HG02623 (cell line): ENCODE measurements around the gene TCTN3.
"Not testable (repeated sequence)": the region's sequence is repeated elsewhere in the genome, so short reads cannot be mapped to it uniquely, and the experiment has no call there.

Experiments used
- ATAC-seq: cut with Tn5 transposase; IDR thresholded peaks from one replicate; pipeline ENCODE4 v1.9.1; 2021; ENCODE audit warnings: moderate library complexity; ENCODE audit not compliant: unreplicated experiment

Gene TCTN3, protein sequence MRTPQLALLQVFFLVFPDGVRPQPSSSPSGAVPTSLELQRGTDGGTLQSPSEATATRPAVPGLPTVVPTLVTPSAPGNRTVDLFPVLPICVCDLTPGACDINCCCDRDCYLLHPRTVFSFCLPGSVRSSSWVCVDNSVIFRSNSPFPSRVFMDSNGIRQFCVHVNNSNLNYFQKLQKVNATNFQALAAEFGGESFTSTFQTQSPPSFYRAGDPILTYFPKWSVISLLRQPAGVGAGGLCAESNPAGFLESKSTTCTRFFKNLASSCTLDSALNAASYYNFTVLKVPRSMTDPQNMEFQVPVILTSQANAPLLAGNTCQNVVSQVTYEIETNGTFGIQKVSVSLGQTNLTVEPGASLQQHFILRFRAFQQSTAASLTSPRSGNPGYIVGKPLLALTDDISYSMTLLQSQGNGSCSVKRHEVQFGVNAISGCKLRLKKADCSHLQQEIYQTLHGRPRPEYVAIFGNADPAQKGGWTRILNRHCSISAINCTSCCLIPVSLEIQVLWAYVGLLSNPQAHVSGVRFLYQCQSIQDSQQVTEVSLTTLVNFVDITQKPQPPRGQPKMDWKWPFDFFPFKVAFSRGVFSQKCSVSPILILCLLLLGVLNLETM

GRCh38 chr10:95693668-95694534, at the start of gene TCTN3:
TCTN3 (minus strand) TSS chr10:95693927; CDS start chr10:95693899, 28 bp downstream.
- peak; percentile 98 for ATAC-seq

DNA sequence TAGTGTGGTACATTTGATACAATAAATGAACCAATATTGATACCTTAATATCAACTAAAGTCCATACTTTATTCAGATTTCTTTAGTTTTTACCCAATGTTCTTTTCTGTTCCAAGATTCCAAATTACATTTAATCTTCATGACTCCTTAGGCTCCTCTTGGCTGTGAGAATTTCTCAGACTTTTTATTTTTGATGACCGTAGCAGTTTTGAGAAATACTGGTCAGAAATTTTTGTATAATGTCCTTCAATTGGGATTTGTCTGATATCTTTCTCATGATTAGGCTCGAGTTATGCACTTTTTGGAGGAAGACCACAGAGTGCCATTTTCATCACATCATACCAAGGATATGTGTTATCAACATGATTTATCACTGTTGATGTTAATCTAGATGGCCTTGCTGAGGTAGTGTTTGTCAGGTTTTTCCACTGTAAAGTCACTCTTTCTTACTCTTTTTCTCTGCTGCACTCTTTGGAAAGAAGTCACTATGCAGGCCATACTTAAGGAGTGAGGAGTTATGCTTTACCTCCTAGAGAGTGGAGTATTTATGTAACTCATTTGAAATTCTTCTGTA, 49.3 kb upstream of the TCTN3 start:
- ATAC-seq = no peak

DNA sequence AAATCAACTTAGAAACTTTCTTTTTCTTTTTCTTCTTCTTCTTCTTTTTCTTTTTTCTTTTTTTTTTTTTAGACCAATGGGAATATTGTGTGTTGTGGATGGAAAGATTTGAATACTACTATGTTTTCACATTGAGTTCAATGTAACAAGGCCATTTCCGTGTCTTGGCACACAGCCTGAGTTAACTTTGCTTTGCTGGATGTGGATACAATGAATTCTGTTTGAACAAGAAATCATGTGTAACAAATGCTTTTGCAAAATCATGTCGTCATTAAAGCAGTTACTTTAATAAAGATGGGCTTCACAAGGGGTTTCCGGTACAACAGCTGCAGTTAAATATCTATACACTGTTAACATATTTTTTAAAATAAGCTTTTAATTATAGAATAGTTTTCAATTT, 48.8 kb upstream of the TCTN3 start:
- peak; percentile 14 for ATAC-seq

DNA sequence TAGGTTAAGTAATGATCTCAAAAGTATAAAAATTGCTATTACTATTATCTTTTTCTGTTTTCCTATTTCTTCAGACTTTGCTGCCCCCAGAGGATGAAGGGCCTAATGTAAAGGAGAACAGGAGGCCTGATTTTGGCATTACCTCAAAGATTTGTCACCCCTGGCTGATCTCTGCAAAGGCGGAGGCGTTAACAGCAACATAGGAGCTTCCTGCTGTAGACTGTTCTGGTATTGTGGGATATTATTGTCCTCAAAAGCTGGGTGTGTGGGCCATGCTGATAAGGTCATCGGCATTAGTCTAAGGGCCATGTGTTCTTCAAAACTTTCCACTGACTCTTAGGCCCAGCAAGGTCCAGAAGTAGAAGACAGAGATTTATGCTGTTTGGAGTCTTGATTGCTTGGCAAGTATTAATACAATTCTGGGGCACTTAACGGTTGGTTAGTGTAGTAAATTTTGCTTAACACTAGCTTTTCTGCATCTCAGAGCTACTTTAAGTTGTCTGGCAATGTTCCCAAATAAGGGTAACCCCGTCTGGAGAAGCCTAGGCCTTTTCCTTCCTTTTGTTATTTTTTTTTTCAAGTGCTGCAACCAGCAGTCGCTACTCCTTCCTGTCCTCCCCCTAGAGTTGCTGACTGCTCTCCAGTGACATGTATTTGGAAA, 48.2 kb upstream of the TCTN3 start:
- peak; percentile 55 for ATAC-seq

DNA sequence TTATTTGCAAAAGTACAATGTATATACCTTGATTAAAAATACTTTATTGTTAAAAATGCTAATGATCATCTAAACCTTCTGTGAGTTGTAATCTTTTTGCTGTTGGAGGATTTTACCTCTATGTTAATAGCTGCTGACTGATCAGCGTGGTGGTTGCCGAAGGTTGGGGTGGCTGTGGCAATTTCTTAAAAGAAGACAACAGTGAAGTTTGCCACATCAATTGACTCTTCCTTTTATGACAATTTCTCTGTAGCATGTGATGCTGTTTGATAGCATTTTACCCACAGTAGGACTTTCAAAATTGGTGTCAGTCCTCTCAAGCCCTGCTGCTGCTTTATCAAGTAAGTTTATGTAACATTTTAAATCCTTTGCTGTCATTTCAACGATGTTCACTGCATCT, 45.3 kb upstream of the TCTN3 start:
- no peak for ATAC-seq

DNA sequence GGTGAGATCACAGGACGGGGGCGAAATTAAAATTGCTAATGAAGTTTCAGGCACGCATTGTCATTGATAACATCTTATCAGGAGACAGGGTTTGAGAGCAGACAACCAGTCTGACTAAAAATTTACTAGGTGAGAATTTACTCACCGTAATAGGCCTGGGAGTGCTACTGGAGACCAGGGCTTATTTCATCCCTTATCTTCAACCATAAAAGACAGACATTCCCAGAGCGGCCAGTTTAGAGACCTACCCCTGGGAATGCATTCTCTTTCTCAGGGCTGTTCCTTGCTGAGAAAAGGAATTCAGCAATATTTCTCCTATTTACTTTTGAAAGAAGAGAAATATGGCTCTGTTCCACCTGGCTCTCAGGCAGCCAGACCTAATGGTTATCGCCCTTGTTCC, 39.2 kb upstream of the TCTN3 start:
- ATAC-seq = not testable (repeated sequence)

- ATAC-seq = no peak
Observed at GRCh38 chr10:95730233-95730632, 36.5 kb upstream of the TCTN3 start.

DNA sequence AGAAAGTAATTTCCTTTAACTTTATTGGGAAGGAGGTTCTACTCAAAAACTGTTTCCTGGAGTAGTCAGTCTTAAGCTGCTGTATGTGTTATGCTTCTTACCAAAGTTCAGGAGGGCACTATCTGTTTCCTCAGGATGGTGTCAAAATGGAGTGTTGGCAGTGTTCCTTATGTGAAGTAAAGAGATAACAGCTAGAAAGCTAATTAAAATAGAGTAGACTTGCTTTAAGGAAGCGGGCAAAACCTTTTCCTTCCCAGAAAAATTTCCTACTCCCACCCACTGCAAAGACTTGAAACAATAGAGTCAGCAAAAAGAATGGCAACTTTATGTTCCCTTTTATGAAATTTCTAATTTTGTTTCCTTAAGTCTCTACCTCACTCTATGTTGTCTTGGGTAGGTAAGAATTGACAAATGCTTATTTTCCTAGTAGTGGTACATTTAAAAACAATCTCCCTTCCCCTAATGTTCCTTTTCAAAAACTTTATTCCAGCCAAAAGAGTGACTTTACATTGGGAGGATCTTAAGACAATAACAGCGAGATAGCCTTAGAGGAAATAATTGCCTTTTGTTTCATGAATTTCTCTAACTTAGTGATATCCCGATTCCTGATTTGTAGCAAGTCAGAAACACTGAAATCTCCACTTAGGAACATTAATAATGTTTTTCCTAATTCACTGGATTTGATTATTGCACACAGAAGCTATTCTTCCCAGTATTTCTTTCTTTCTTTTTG, 35.8 kb upstream of the TCTN3 start:
- no peak for ATAC-seq

DNA sequence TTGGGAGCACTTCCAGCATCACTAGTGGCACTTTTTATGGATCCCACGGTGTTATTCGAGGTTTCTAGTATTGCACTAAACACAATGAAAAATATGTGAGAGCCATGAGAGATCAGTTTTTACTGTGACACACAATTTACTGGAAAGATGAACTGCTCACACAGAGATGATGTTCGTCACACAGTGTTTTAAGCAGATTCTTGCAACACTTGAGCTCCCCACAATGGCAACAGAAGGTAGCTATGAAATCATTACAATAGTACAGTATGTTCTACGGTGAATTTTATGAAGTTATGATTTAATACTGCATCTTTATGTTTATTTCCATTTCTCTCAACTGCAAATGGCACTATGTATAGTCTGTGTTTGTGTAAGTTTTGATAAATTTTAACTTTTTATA, 34.8 kb upstream of the TCTN3 start:
- ATAC-seq = no peak

GRCh38 chr10:95722496-95722895, 28.8 kb upstream of the TCTN3 start:
- not testable (repeated sequence) for ATAC-seq

GRCh38 chr10:95720745-95721144, 27.0 kb upstream of the TCTN3 start:
- not testable (repeated sequence) for ATAC-seq

GRCh38 chr10:95716866-95717265, 23.1 kb upstream of the TCTN3 start:
- no peak for ATAC-seq

GRCh38 chr10:95716466-95716865, 22.7 kb upstream of the TCTN3 start:
- no peak for ATAC-seq

GRCh38 chr10:95711492-95711891, 17.8 kb upstream of the TCTN3 start:
- no peak for ATAC-seq

GRCh38 chr10:95706990-95707389, 13.3 kb upstream of the TCTN3 start:
- ATAC-seq = no peak

DNA sequence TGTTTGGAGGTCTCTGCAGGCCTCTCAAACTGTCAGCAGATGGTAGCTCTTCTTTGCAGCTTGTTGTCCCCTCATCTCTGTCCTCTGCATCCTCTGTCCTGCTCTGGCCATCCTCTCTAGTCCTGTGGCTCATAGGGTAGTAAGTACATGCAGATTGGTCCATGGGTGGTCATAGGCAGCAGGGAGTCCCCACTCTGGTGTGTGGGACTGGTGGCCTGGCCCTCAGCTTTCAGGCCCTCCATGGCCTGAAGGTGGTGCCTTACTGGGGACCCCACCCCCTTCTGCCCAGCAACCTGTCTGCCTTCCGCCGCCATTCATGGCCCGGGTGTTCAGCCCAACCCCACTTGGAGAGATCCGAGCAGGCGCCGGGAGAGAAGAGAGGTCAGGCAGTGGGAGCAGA, 12.8 kb upstream of the TCTN3 start:
- ATAC-seq = no peak

DNA sequence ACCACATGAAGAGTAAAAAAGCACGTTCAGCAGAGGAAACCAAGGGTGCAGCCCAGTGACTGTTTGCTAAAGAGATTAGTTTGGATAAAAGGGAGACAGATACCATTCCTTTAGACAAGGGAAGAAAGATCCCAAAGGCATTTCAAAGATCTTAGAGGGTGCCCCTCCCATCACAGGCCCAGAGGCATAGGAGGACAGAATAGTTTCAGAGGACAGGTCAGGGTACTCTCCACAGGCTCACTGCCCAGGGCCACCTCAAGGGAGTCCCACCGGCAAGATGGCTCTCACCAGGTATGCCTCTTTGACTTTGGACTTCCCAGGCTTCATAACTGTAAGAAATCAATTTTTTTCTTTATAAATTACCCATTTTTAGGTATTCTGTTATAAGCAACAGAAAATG, 4.7 kb upstream of the TCTN3 start:
- ATAC-seq = no peak

DNA sequence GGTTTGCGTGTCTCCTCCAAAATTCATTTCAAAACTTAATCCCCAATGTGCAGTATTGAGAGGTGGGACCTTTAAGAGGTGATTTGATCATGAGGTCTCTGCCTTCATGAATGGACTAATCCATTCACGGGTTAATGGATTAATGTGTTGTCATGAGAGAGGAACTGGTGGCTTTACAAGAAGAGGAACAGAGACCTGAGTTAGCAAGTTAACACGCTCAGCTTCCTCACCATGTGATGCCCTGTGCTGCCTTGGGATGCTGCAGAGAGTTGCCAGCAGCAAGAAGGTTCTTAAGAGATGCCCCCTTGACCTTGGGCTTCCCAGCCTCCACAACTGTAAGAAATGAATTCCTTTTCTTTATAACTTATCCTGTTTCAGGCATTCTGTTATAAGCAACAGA, 3.7 kb upstream of the TCTN3 start:
- no peak for ATAC-seq

- ATAC-seq = no peak
Observed at GRCh38 chr10:95694665-95695064, 938 bp upstream of the TCTN3 start.

DNA sequence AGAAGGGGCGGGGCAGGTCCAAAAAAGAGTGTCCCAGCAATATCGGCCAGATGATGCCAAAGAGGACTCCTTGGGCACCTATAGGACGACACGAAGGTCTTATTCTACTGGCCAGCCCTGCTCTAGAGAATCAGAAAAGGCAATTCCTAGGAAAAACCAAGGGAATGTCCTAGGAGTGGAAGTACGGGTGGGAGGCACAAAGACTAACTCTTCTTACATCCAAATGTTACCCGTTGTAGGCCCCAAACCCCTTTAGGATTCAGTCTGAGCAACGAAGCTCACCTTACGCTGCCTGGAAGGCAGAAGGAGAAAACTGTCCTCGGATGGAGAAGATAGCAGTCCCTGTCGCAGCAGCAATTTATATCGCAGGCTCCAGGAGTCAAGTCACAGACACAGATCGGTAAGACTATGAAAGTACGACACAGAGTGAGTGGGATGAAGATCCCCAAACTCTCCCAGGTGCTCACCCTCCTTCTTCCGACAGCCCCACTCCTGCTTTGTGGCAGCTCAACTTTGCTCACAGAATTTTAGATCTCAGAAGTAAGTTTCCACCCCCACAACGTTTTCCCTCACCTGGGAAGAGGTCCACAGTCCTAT, 558 bp downstream of the TCTN3 start:
- ATAC-seq = no peak
